Measurements from ENCODE around the gene PDSS1.

Gene PDSS1

DNA sequence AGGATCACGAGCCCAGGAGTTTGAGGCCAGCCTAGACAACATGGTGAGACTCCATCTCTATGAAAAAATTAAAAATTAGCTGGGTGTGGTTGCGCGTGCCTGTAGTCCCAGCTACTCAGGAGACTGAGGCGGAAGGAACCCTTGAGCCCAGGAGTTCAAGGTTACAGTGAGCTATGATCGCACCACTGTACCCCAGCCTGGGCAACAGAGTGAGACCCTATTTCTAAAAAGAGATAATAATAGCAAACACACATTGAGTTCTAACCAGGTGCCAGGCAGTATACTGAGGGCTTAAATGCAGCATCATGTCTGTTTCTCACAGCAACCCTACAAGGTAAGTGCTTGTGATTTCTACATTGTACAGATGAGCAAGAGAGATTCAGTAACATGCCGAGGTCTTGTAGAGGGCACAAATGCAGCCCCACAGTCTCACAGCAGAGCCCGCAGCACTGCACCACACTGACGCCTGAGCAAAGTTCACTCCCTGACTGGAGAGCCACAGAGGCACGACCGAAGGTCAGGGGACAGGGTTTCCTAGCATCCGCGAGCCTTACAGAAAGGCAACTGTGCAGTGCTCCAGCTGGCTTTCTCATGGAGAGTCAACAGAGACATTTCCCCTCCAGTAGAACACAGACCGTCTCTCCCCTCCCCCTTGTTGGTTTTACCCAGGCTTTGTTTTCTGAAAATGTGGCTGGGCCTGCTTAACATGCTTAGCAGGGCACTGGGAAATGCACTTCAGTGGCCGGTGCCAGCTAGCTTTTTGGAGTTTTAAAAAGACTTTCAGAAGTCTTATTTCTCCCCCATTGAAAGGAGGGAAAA lies 36.5 kb downstream of the PDSS1 start:
- peak in 33 of 42 donors; percentile 12 to 73 (median 39) for DNase-seq
- intact Hi-C loops (cut with DNase I), result no loop called here

DNA sequence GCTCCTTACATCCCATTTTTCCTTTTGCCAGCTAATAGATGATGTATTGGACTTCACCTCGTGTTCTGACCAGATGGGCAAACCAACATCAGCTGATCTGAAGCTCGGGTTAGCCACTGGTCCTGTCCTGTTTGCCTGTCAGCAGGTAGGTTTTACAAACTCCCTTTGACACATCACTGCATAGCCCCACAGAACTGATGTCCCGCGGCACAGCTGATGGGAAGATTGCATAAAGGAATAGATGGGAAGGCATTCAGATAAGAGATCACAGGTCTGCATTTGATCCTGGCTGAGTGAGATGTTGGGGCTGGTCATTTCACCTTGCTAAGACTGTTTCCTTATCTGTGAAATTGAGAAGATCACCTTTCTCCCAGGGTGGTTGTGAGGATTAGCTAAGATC lies 37.9 kb downstream of the PDSS1 start:
- intact Hi-C loops (cut with DNase I), result no loop called here
- DNase-seq, result peak in 1 of 42 donors; percentile 25

DNA sequence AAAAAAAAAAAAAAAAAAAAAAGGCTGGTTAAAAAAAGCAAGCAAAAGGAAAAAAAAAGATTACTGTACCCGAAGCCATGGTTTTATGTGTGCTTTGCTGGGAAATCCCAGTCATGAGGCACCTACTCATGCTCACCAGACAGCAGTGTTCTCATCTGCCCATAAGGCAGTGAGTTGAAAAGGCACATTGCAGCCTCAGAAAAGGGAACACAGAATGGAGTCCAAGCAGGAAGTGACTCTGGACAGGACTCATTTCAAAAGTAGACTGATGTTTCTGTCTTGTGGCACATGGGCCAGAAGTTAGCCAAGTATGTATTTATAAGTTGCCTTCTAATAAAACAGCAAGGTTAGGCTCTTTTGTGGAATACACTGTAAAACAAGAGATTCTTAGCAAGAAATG lies 40.2 kb downstream of the PDSS1 start:
- DNase-seq, result peak in 21 of 42 donors; percentile 12 to 66 (median 37)

DNA sequence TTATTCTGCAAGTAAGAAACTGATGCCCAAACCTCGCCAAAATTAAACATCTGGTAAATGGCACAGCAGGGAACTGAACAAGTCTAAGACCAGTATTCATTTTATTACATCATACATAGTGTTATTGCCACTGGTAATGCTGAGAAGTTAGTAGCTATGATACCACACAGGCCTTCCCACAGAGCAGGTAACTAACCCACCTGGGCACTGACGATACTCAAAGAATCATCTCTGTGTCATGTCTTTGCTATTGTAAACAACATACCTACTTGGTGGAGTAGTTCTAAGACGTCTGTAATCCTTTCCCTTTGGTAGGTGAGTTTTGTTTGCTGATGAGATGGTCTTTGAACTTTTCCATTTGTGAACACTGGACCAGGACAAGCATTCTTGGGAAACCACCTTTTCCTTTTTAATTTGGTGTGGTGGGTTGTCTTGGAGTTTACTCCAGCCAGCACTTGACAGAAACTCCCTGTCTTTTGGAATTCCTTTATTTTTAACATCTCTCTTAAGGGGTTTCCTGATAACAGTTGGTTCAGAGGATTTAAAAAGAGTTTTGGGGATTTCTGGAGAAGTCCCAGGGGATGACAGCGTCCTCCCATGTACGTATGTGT lies 40.9 kb downstream of the PDSS1 start:
- intact Hi-C loops (cut with DNase I), result no loop called here
- no peak for DNase-seq

More for the DNA sequence above, 40.2 kb downstream of the PDSS1 start:
- intact Hi-C loops (cut with DNase I), result no loop called here

DNA sequence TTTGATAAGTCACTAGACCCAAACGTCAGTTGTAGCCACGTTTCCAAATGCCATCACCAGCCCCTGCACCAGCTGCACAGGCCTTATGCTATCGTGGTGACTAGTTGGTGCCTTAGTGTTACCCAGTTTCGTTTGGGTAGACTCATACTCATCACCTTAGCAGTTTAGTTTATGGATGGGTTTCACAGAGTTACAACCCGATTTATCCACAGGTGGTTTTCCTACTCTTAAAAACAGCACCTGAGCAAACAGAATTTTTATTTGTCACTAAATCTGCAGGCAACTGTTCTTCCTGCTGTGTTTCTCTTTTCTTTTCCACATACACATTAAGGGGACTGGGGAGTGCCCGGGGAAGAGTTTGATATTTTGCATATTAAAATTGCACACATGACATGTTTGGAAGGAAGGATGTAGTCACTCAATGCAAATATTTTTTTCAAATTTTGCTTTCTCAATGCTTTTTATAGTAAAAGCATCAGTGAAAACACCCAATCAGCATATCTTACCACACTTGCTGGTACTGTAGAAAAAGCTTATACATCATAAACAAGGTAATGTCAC lies 41.6 kb downstream of the PDSS1 start:
- intact Hi-C loops (cut with DNase I), result no loop called here
- peak in 1 of 42 donors; percentile 31 for DNase-seq

DNA sequence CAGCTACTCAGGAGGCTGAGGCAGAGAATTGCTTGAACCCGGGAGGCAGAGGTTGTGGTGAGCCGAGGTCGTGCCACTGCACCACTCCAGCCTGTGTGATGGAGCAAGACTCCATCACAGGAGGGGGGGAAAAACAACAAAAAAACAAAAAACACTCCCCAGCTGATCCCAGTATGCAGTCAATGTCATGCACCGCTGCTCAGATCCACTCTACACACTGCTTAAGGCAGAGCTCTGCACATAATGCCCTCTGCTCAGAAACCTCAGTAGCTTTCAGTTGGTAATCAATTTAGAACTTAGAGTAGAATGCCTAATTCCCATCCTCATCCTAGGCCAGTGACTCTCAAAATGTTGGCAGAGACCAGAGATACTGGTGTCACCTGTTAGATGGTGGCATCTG lies 43.9 kb downstream of the PDSS1 start:
- intact Hi-C loops (cut with DNase I), result no loop called here
- no peak for DNase-seq

DNA sequence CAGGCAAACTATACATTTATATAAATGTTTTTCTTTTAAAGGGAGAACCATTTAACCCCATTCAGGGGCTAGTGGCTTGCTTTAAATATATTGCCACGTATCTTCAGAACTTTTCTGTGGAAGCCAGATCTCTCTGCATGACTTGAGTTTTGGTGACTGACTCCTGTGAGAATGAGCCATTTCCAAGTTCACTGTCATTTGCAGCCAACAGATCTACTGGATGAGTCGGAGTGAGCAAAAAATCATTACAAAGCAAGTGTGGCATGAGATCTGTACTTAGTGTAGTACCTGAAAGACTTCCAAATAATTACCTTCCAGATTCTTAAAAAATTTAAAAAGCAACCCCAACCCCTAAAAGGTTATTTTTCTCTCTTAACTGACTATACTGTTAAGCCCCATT lies 45.6 kb downstream of the PDSS1 start:
- intact Hi-C loops (cut with DNase I), result no loop called here
- DNase-seq, result peak in 1 of 42 donors; percentile 29

DNA sequence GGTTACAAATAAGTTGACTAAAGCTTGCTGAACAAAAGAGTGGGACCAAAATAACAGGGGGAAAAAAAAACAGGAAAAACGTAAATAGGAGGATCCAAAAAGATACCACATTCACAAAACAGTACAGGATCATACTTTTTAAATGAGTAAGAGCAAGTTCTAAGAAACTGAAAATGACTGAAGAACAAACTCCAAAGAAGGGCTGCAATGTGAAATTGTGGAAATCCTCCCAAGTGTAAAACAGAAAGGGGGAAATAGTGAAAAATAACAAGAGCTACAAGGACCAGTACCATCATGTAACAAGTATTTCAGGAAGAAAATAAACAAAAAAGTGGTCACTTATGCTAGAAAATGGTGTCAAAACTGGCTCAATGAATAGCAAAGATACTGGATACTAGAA lies 46.3 kb downstream of the PDSS1 start:
- DNase-seq, result no peak
- intact Hi-C loops (cut with DNase I), result no loop called here

DNA sequence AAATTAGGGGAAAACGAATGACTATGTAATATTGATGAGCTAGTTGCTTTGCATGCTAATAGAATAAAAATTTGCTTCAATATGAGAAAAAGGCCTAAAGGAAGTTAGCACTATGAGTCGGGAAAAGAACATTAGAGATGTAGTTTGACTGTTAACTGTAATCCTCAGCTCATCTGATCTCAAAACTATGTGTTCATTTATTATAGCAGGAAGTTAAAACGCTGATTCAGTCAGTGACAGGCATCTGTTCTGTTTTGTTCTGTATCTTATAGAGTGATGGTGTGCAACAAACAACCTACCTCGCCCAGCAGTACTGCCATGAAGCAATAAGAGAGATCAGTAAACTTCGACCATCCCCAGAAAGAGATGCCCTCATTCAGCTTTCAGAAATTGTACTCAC lies 48.6 kb downstream of the PDSS1 start:
- intact Hi-C loops (cut with DNase I), result no loop called here
- DNase-seq, result no peak

DNA sequence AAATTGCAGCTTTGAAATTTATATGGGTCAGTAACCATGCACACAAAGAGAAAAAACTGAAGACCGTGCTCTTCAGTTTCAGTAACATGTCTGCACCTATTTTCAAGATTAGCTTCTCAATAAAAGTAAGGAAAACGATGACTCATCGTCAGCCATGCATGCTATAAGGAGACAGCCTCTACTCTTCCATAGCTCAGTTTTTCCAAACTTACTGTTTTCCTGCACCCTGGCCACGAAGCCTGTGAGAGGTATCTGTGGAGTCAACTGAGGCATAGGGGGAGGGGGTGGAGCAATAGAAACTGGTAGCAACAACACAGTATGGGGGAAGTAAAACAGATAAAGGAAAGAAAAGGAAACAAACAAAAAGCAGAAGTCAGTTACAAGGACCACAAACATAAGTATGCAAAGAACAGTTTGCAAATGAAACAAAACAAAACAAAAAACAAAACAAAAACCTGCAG lies 58.0 kb downstream of the PDSS1 start:
- DNase-seq, result peak in 2 of 42 donors; percentile 13 to 15
- intact Hi-C loops (cut with DNase I), result no loop called here

DNA sequence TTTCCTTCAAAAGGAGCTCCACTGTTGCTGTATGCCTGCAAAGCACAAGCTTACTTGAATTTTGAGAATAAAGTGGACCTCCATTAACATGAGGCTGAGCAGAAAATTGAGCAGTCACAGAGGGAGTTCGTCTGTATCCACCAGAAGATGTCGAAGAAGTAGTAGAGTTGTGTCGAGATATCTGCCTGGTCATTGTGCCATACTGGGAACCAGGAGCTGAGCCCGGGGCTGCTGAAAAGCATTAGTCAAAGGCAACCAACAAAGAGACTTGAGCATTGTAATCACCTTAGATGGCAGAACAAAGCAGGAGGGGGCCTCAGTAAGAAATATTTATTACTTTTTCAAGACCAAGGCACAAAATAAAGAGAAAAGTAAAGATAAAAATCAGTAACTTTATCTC lies 61.5 kb downstream of the PDSS1 start:
- no peak for DNase-seq
- intact Hi-C loops (cut with DNase I), result no loop called here

DNA sequence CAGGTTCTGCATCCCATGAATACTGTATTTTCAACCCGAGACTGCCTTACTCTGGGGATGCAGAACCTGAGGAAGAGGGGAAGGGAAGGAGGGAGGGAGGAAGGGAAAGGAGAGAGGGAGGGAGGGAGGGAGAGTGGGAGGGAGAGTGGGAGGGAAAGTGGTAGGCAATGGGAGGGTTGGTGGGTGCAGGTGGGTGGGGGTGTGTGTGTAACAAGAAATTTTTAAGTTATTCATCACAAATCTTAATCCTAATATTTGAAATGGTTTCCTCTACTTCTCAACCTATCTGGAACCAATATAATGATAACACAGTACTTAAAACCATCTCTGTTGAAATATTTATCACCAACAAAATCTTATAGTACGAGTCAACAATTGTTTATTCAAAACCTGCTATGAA lies 68.0 kb downstream of the PDSS1 start:
- no peak for DNase-seq
- intact Hi-C loops (cut with DNase I), result no loop called here

DNA sequence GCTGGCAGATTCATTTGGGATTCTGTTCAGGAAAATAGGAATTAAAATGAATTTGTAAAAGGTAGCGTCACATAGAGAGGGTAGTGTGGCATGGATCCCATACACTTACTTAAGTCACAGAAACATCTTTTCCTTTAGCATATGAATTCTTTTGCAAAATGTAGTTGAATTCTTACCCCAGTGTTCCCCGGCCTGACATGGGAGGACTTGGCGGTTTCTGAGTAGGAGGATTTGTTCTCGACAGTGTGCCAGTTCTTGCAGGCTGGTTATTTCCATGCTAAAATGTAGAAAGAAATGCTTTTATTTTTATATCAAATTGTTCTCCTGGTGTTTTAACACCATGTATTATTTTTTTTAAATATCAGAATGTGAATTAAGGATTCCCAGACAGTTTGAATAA lies 72.6 kb downstream of the PDSS1 start:
- intact Hi-C loops (cut with DNase I), result no loop called here
- DNase-seq, result peak in 33 of 42 donors; percentile 17 to 81 (median 50)

DNA sequence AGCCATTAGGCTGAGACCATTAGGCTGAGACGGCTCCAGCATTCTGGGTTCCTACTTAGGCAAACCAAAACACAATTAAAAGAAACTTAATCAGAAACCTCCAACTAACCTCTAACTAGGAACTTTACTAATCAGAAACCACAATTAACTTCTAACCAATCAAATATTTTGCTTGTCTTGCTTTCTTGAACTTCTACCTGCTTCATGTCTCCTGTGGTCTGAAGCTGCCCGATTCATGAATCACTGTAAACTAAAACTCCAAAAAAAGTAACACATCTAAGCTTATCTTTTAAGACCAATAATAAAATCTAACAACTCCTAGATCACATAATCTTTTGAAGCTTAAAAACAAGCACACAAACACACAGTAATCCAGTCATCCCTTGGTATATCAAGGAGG lies 76.1 kb downstream of the PDSS1 start:
- intact Hi-C loops (cut with DNase I), result no loop called here
- DNase-seq, result no peak

DNA sequence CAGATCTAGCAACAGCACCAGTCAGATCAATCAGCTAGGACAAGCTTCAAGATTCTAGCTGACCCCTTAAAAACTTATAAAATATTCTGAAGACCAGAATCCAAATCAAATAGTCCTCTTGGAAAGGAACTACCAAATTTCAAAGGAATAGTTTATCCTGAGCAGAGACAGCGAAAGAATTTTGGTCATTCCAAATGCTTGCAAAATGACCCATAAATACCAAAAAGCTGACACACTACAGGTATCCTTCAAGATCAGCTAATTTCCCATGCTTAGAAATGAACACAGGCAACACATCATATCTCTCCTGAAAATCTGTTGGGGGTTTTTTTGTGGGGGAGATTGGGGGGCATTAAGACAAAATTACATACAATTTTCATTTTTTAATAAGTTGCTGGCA lies 78.8 kb downstream of the PDSS1 start:
- intact Hi-C loops (cut with DNase I), result no loop called here
- no peak for DNase-seq

DNA sequence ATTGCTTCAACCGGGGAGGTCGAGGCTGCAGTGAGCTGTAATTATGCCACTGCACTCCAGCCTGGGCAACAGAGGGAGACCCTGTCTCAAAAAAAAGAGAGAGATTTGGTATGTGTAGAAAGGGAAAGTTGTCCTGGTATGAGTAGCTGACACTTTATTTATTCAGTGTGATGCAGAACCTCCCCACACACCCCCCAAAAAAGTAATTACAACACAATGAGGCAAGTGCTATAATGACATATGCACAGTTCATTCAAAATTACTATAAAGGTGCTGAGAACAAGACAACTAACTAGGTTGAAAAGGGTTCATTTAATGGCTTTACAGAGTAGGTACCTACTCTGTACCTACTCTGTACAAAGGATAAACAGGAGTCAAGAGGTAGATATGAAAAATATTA lies 80.2 kb downstream of the PDSS1 start:
- intact Hi-C loops (cut with DNase I), result no loop called here
- no peak for DNase-seq

DNA sequence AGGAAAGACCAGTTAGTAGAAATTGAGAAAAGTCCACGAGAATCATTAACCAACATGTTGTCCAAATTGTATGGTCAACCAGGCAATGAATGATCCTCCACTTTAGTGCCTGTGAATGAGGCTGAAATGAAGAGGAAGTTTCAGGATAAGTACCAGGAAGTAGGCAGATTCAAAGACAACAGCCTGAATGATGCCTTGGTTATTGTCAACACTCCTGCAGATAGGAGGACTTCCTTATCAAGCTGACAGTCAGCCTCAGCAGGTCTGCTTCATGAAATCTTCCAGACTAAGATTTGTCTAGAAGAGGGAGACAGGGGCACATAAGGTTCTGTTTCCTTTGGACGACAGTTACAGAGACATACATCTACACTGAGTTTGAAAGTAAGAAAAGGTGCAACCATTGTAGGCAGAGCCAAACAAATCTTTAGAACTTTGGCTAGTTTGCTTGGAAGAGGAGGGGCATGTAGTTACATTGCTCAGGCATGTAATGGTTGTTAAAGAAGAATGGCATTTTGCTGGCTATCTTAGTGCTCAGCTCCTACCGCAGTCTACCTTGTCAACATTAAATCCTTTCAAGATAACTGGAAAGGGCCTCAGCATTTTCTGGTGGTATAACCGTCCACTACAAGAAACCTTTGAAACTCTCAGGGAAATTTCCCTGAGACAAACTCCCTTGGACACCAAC lies 81.8 kb downstream of the PDSS1 start:
- DNase-seq, result no peak
- intact Hi-C loops (cut with DNase I), result no loop called here

DNA sequence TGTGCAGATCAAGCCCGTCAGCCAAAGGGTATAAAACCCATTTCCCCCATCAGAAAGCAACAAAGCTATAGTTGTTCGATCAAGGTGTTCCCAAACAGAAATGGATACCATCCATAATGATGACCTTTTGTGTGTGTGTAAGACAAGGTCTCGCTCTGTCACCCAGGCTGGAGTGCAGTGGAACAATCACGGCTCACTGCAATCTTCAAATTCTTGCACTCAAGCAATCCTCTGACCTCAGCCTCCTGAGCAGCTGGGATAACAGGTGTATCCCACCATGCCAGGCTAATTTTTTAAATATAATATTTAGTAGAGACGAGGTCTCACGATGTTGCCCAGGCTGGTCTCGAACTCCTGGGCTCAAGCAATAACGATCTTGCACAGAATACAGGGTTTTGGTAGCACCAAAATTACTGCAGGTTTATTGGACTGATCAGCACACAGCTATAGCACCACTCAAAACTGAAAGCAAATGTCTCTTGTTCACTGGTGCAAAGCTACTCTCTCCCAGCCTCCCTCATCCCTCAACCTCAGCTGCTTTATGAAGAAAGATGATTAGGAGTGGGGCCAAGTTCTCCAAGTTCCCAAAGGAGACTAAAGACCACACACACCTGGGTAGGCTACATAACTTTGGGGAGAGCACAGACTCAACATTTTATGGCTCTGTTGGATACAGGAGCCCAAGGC lies 82.7 kb downstream of the PDSS1 start:
- DNase-seq, result no peak
- intact Hi-C loops (cut with DNase I), result no loop called here

Data from head of caudate nucleus (tissue), 42 donors.